Erythroblast (primary cell): ENCODE data around the gene PFDN6.

Experiments
- DNase-seq, 2 experiments: peaks; one replicate each; lab custom pipeline; 2025; lab: John Stamatoyannopoulos, UW
- GATA1 ChIP-seq: IDR thresholded peaks from 2 replicates; pipeline ENCODE4 v1.6.1; 2011; ENCODE audit warnings: low read depth, mild to moderate bottlenecking, control low read depth, low read length, moderate library complexity
- POLR2A ChIP-seq: IDR thresholded peaks from 2 replicates; pipeline ENCODE4 v1.6.1; 2011; ENCODE audit warnings: mild to moderate bottlenecking, low read length

The PFDN6 gene

GRCh38 chr6:33313709-33314514, 24.5 kb downstream of the PFDN6 start, which contains the start of gene TAPBP:
TAPBP (minus strand) TSS chr6:33314078; CDS start chr6:33314041, 37 bp downstream.
- peak; percentile 81 to 88 for DNase-seq
- TF ChIP-seq POLR2A (peak; percentile 80), GATA1 (no peak)

- TF ChIP-seq GATA1 (no peak), POLR2A (peak; percentile 2)
- peak; percentile 82 to 89 for DNase-seq
Measured at GRCh38 chr6:33314515-33314942, 25.1 kb downstream of the PFDN6 start.

GRCh38 chr6:33314943-33315792, 25.8 kb downstream of the PFDN6 start:
- DNase-seq = peak; percentile 56 to 66
- TF ChIP-seq POLR2A = no peak
- no peak for TF ChIP-seq GATA1

- no peak for TF ChIP-seq POLR2A
- no peak for DNase-seq
Measured at GRCh38 chr6:33315793-33316602, 26.6 kb downstream of the PFDN6 start.

GRCh38 chr6:33316603-33317418, 27.4 kb downstream of the PFDN6 start:
- peak in 1 of 2 experiments; percentile 48 for DNase-seq
- TF ChIP-seq GATA1 (no peak), POLR2A (no peak)

GRCh38 chr6:33317419-33317668, 27.9 kb downstream of the PFDN6 start:
- TF ChIP-seq POLR2A (no peak), GATA1 (no peak)
- DNase-seq = peak in 1 of 2 experiments; percentile 92

GRCh38 chr6:33317669-33318425, 28.4 kb downstream of the PFDN6 start, which contains the start of gene ZBTB22:
ZBTB22 (minus strand) TSS chr6:33317744; CDS start chr6:33316916, 828 bp downstream.
- TF ChIP-seq GATA1 = no peak
- TF ChIP-seq POLR2A = peak; percentile 58
- DNase-seq = peak; percentile 97 to 98

GRCh38 chr6:33318426-33319073, 29.1 kb downstream of the PFDN6 start:
- TF ChIP-seq POLR2A (no peak), GATA1 (no peak)
- DNase-seq = no peak

GRCh38 chr6:33319939-33320314, 30.5 kb downstream of the PFDN6 start:
- DNase-seq = no peak
- TF ChIP-seq GATA1 = no peak
- TF ChIP-seq POLR2A = no peak

GRCh38 chr6:33320315-33321181, 31.1 kb downstream of the PFDN6 start:
- TF ChIP-seq GATA1 (no peak), POLR2A (no peak)
- peak; percentile 37 to 78 for DNase-seq

- no peak for DNase-seq
- TF ChIP-seq POLR2A = no peak
- no peak for TF ChIP-seq GATA1
Measured at GRCh38 chr6:33321227-33321626, 31.8 kb downstream of the PFDN6 start.
